ENCODE results near the gene GALNT17. TPM values are rescaled to one million over a fixed set of nuclear protein-coding genes. Genes with fewer than 3 reads are reported as not detected.

The GALNT17 gene
- polyA plus RNA-seq, 1 donor from 2014 or later = 15.7 TPM

DNA sequence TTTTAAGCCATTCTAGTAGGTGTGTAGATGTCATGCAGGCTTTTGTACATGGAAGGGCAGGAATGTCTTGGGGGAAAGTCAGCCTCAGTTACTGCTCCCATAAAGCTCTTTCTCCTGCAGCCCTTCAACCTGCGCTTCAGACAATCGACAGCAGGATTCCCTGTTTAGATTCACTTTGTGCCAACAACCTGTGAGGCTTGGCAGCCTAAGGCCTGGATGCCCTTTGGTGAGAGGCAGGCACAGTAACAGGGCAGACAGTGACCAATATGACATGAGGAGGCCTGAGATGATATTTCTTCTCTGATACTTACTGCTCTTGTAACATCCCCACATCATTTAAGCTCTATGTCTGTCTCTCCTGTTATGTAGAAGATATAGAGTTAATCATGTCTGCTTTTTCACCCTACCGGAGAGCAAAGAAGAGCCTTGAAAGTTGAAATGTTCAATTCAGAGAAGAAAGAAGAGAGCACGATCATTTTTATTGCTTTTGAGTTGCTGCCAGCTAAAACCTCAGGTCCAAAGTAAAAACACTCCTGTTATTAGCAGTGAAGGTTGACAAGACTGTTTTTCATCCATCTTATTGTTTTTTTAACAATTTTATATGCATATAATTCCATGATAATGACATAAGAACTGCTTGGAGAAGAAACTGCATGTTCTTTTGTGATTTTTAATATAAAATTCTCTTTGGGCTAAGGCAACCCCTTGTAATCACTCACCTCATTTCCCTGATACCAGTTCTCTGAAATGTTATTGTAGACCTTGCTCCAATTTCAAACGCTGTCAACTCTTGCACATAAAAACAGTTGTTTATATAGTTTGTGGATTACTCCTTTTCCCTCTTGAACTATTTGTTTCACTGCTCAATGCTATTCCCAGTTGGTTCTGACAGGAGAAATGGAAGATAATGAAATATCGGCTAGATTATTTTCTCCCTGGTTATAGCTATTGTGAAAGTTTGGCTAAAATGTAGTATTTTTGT lies 140.9 kb downstream of the GALNT17 start:
- no peak overlapping the region for H3K27ac ChIP-seq (ENCODE audit: low read length)

DNA sequence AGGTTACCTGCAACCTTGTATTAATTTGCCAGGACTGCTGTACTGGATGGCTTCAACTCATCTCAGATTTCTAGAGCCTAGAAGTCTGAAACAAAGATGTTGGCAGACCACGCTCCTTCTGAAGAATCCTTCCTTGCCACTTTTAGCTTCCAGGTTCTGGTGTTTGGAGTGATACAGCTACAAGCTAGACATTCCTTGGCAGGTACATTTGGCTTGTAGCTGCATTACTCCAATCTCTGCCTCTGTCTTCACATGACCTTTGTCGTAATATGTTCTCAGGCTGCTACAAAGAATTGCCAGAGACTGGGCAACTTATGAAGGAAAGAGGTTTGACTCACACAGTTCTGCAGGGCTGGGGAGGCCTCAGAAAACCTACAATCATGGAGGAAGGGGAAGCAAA lies 146.3 kb downstream of the GALNT17 start:
- H3K9ac ChIP-seq (ENCODE audit: low read length) = no peak overlapping the region
- H3K79me2 ChIP-seq (replicated peaks; ENCODE audit: insufficient read depth, low read length) = no peaks in the 10 kb centered on the region
- no peaks in the 10 kb centered on the region for H3K36me3 ChIP-seq (ENCODE audit: insufficient read depth, low read length)
- H3K27ac ChIP-seq (ENCODE audit: low read length) = no peak overlapping the region
- H3K9me3 ChIP-seq (ENCODE audit: low read length) = no peaks in the 10 kb centered on the region
- no peaks in the 10 kb centered on the region for H3F3A ChIP-seq (ENCODE audit: insufficient read depth, low read length, poor library complexity, severe bottlenecking)
- H4K20me1 ChIP-seq (ENCODE audit: insufficient read depth) = no peaks in the 10 kb centered on the region
- H3K4me3 ChIP-seq (ENCODE audit: low read length) = no peak overlapping the region
- no peaks in the 10 kb centered on the region for H3K27me3 ChIP-seq (ENCODE audit: insufficient read depth, low read depth, low read length)
- no peaks in the 10 kb centered on the region for H3K9me2 ChIP-seq (ENCODE audit: insufficient read depth, low read length)
- H3K4me2 ChIP-seq (ENCODE audit: low read length) = no peak overlapping the region
- H2AFZ ChIP-seq (ENCODE audit: low read depth, low read length) = no peak overlapping the region
- TF ChIP-seq, protein P1, sequence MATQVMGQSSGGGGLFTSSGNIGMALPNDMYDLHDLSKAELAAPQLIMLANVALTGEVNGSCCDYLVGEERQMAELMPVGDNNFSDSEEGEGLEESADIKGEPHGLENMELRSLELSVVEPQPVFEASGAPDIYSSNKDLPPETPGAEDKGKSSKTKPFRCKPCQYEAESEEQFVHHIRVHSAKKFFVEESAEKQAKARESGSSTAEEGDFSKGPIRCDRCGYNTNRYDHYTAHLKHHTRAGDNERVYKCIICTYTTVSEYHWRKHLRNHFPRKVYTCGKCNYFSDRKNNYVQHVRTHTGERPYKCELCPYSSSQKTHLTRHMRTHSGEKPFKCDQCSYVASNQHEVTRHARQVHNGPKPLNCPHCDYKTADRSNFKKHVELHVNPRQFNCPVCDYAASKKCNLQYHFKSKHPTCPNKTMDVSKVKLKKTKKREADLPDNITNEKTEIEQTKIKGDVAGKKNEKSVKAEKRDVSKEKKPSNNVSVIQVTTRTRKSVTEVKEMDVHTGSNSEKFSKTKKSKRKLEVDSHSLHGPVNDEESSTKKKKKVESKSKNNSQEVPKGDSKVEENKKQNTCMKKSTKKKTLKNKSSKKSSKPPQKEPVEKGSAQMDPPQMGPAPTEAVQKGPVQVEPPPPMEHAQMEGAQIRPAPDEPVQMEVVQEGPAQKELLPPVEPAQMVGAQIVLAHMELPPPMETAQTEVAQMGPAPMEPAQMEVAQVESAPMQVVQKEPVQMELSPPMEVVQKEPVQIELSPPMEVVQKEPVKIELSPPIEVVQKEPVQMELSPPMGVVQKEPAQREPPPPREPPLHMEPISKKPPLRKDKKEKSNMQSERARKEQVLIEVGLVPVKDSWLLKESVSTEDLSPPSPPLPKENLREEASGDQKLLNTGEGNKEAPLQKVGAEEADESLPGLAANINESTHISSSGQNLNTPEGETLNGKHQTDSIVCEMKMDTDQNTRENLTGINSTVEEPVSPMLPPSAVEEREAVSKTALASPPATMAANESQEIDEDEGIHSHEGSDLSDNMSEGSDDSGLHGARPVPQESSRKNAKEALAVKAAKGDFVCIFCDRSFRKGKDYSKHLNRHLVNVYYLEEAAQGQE (IDR thresholded peaks at IDR 0.05; ENCODE audit: borderline replicate concordance) = no peak
- TF ChIP-seq RAD21 (conservative IDR thresholded peaks at IDR 0.05) (no peak), SMC3 (conservative IDR thresholded peaks at IDR 0.05; ENCODE audit: poor library complexity) (no peak), TAF1 (IDR thresholded peaks at IDR 0.05; ENCODE audit: low read depth) (no peak), POLR2AphosphoS5 (IDR thresholded peaks at IDR 0.05) (no peak), EZH2 (IDR thresholded peaks at IDR 0.05; ENCODE audit: borderline replicate concordance, insufficient read depth, low read length, poor library complexity, severe bottlenecking) (no peak), EP300 (conservative IDR thresholded peaks at IDR 0.05; ENCODE audit: poor library complexity, severe bottlenecking) (no peak)
- TF ChIP-seq, protein P2, sequence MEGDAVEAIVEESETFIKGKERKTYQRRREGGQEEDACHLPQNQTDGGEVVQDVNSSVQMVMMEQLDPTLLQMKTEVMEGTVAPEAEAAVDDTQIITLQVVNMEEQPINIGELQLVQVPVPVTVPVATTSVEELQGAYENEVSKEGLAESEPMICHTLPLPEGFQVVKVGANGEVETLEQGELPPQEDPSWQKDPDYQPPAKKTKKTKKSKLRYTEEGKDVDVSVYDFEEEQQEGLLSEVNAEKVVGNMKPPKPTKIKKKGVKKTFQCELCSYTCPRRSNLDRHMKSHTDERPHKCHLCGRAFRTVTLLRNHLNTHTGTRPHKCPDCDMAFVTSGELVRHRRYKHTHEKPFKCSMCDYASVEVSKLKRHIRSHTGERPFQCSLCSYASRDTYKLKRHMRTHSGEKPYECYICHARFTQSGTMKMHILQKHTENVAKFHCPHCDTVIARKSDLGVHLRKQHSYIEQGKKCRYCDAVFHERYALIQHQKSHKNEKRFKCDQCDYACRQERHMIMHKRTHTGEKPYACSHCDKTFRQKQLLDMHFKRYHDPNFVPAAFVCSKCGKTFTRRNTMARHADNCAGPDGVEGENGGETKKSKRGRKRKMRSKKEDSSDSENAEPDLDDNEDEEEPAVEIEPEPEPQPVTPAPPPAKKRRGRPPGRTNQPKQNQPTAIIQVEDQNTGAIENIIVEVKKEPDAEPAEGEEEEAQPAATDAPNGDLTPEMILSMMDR (IDR thresholded peaks at IDR 0.05; ENCODE audit: poor library complexity, severe bottlenecking) = no peak

More for the DNA sequence above, 140.9 kb downstream of the GALNT17 start:
- no peaks in the 10 kb centered on the region for H3K36me3 ChIP-seq (ENCODE audit: insufficient read depth, low read length)
- no peaks in the 10 kb centered on the region for H3K9me2 ChIP-seq (ENCODE audit: insufficient read depth, low read length)
- H3K4me3 ChIP-seq (ENCODE audit: low read length) = no peak overlapping the region
- no peak overlapping the region for H3K9ac ChIP-seq (ENCODE audit: low read length)
- no peaks in the 10 kb centered on the region for H3K79me2 ChIP-seq (replicated peaks; ENCODE audit: insufficient read depth, low read length)
- H3K4me2 ChIP-seq (ENCODE audit: low read length) = no peak overlapping the region
- no peaks in the 10 kb centered on the region for H4K20me1 ChIP-seq (ENCODE audit: insufficient read depth)
- TF ChIP-seq, protein P2 (IDR thresholded peaks at IDR 0.05; ENCODE audit: poor library complexity, severe bottlenecking) = no peak
- TF ChIP-seq EZH2 (IDR thresholded peaks at IDR 0.05; ENCODE audit: borderline replicate concordance, insufficient read depth, low read length, poor library complexity, severe bottlenecking) (no peak), EP300 (conservative IDR thresholded peaks at IDR 0.05; ENCODE audit: poor library complexity, severe bottlenecking) (no peak), POLR2AphosphoS5 (IDR thresholded peaks at IDR 0.05) (no peak), RAD21 (conservative IDR thresholded peaks at IDR 0.05) (no peak), SMC3 (conservative IDR thresholded peaks at IDR 0.05; ENCODE audit: poor library complexity) (no peak), TAF1 (IDR thresholded peaks at IDR 0.05; ENCODE audit: low read depth) (no peak), MXI1 (conservative IDR thresholded peaks at IDR 0.05; ENCODE audit: poor library complexity, severe bottlenecking) (no peak)
- TF ChIP-seq, protein P1 (IDR thresholded peaks at IDR 0.05; ENCODE audit: borderline replicate concordance) = no peak
- no peak overlapping the region for H2AFZ ChIP-seq (ENCODE audit: low read depth, low read length)
- H3K27me3 ChIP-seq (ENCODE audit: insufficient read depth, low read depth, low read length) = no peaks in the 10 kb centered on the region
- H3F3A ChIP-seq (ENCODE audit: insufficient read depth, low read length, poor library complexity, severe bottlenecking) = no peaks in the 10 kb centered on the region
- no peaks in the 10 kb centered on the region for H3K9me3 ChIP-seq (ENCODE audit: low read length)

Measured in neural cell (in vitro differentiated cells).